Mucosa of stomach (tissue), 1 donor: ENCODE data around the gene GALNT14.

Experiments used
- H3K27me3 ChIP-seq: one replicate; pipeline ENCODE4 v1.7.0; 2013; ENCODE audit warnings: mild to moderate bottlenecking, low read length; ENCODE audit not compliant: control insufficient read depth, insufficient read depth
- H3K36me3 ChIP-seq: one replicate; pipeline ENCODE4 v1.7.0; 2013; ENCODE audit warnings: low read length; ENCODE audit not compliant: control insufficient read depth, insufficient read depth
- H3K4me1 ChIP-seq: one replicate; pipeline ENCODE4 v1.7.0; 2013; ENCODE audit warnings: mild to moderate bottlenecking, low read length; ENCODE audit not compliant: control insufficient read depth, insufficient read depth
- H3K4me3 ChIP-seq: one replicate; pipeline ENCODE4 v1.7.0; 2013; ENCODE audit warnings: low read length
- H3K9ac ChIP-seq: one replicate; pipeline ENCODE4 v1.7.0; 2013; ENCODE audit warnings: mild to moderate bottlenecking, low read length, moderate library complexity
- H3K9me3 ChIP-seq: one replicate; pipeline ENCODE4 v1.7.0; 2013; ENCODE audit warnings: mild to moderate bottlenecking, low read length, moderate library complexity; ENCODE audit not compliant: control insufficient read depth
- donor health status: Pancreatic carcinoma.

Gene GALNT14

DNA sequence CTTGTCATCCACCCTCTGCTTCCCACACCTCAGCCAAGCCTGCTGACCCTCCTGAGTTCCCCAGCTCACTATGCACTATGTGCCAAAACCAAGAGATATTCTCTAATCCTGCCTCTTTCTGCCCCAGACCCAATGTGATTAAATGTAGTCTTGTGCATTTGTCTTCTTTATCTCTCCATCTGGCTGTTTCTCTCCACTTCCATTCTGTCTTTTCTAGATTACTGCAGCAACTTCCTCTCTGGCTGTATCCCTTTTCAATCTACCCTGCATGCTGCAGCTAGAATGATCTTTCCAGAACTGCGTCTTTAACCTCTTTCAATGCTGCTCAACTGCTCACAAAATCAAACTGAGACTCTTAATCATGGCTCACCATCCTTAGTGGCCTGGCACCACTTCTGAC is 164.1 kb downstream of the GALNT14 start:
- no peaks in the 10 kb centered on the region for H3K4me1 ChIP-seq
- no peak overlapping the region for H3K4me3 ChIP-seq
- H3K27me3 ChIP-seq: no peaks in the 10 kb centered on the region
- no peaks in the 10 kb centered on the region for H3K36me3 ChIP-seq
- no peaks in the 10 kb centered on the region for H3K9me3 ChIP-seq
- H3K9ac ChIP-seq: no peak overlapping the region

DNA sequence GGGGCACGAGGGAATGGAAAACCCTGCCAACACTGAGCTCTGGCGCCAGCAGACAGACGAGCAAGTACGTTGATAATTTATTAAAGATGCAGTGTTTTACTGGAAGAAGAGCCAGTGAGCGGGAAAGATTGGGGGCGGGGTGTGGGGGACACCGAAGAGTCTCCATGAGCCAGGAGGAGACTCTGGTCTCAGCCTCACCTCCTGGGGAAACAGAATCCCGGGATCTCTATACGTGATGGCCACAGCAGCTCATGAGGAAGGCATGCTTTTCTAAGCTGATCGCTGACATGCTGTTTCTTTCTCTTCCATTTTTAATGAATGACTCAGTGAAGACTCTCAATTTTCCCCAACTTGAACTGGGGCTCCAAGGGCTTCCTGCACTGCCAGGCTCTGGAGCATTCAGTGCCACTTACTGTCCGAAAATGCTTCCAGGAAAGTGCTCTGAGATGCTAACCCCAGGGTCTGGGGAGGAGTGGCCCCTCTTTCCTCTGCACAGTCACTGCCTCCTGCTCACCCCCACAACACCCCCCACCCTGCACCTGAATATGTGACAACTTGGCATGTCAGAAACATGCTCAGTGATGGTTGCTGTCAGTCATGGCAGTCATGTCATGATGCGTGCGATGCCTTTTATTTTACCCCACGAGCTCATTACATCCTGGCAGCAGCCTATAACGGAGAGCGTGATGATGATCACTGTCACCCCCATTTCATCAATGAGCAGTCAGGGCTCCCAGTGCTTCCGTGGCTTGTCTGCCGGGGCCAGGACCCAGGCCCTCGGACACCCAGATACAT is 166.8 kb downstream of the GALNT14 start:
- no peak overlapping the region for H3K9ac ChIP-seq
- no peaks in the 10 kb centered on the region for H3K36me3 ChIP-seq
- H3K4me1 ChIP-seq: no peaks in the 10 kb centered on the region
- no peaks in the 10 kb centered on the region for H3K9me3 ChIP-seq
- H3K27me3 ChIP-seq: no peaks in the 10 kb centered on the region
- no peak overlapping the region for H3K4me3 ChIP-seq

DNA sequence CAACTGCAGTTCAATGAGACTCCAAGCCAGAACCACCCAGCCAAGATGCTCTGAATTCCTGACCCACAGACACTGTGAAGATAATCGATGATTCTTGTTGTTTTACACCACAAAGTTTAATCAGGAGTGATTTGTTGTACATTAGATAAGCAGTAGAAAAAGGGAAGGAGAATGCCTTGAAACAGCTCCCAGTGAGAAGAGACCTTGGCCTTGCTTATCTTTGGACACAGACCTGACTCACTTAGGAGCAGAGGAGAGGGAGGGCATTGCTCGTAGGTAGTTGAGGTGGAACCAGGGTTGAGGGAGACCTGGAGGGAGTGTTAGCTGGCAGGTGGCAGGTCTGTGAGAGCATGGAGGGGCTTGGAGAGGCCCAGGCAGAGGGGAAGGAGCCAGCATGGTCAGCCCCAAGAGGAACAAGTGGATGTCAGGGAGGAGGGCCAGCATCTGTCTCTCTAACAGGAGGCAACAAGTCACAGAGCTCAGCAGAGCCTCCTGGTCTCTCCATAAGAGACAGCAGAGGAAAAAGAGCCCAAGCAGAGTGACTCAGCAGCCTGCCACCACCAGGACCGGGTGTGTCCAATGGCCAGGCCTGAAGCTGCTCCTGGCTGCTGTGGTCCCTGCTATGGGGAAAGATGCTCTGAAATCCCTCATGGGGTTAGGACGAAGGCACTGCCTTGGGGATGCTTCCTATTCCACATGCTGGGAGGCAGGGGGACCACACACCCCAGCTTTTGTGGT is 169.4 kb downstream of the GALNT14 start:
- H3K9me3 ChIP-seq: no peaks in the 10 kb centered on the region
- H3K4me3 ChIP-seq: no peak overlapping the region
- no peaks in the 10 kb centered on the region for H3K36me3 ChIP-seq
- no peak overlapping the region for H3K9ac ChIP-seq
- no peaks in the 10 kb centered on the region for H3K4me1 ChIP-seq
- no peaks in the 10 kb centered on the region for H3K27me3 ChIP-seq

DNA sequence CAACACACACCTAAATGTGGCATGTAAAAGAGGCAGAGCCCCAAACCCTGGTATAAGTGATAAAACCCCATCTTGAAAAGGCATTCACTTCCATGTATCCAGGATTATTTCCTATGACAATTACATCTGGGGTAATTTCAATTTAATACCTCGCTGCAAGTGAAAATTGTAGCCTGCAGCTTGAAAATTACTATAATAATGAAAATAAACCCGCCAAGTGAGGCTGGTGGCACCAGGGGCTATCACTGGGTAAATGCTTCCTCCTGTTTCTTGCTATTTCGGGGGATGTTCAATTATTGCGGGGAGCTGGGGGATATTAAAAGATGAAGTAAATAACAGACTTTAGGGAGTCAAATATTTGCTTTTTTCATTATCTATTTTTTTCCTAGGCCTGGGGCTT is 171.5 kb downstream of the GALNT14 start:
- no peaks in the 10 kb centered on the region for H3K36me3 ChIP-seq

DNA sequence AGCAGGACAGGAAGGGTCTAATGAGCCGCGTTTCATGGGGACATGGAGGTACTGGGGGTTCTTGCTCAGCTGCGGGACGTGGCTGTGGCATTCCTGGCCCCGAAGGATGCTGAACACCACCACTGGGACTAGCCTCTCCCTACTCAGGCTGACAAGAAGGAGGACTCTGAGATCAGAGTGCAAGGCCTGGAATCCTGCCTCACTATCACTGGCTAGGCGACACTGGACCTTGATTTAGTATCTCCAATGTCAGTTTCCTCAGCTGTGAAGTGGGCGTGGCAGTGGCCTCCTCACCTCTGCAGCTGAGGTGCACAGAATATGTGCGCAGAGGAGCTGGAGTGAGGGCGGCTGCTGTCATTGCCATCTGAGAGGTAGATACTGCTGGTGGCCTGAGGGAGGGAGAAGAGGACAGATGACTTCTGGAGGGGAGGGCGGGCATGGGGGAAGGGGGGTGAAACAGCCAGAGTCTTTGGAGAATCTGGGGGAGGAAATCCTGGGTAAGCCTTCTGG is 173.2 kb downstream of the GALNT14 start:
- no peaks in the 10 kb centered on the region for H3K9me3 ChIP-seq
- no peaks in the 10 kb centered on the region for H3K27me3 ChIP-seq
- H3K36me3 ChIP-seq: no peaks in the 10 kb centered on the region
- H3K4me1 ChIP-seq: no peaks in the 10 kb centered on the region
- H3K4me3 ChIP-seq: no peak overlapping the region
- no peak overlapping the region for H3K9ac ChIP-seq

More for the DNA sequence above, 171.5 kb downstream of the GALNT14 start:
- Histone ChIP-seq H3K9me3 (no peaks in the 10 kb centered on the region), H3K4me3 (no peak overlapping the region), H3K9ac (no peak overlapping the region), H3K27me3 (no peaks in the 10 kb centered on the region), H3K4me1 (no peaks in the 10 kb centered on the region)

DNA sequence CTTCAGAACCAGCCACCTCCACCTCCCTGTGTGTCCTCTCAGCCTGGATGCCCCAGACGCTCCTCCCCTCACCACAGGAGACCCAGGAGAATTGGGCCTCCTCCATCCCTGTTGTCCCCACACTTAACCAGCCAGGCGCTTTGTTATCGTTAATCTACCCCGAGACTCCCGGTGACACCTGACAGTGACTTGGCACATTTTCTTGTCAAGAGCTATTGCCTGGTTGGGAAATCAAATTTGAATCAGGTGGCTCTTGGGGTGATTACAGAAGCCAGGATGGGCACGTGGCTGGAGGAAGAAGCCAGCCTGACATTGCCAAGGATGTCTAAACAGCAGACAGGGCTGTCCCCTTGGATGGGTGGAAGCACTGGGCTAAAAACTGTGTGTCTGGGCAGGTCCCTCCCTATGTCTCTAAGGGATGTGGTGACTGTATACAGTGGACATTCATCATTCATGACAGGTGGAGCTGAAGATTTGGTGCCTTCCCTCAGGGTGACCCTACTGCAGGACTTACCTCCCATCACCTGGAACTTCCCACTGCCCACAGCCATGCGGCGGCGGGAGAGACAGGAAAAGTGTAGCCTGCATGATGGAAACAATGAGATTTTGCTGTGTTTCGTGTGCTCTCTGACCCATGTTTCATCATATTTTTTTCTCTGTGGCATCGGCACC is 173.8 kb downstream of the GALNT14 start:
- no peaks in the 10 kb centered on the region for H3K27me3 ChIP-seq
- no peaks in the 10 kb centered on the region for H3K4me1 ChIP-seq
- no peak overlapping the region for H3K9ac ChIP-seq
- no peaks in the 10 kb centered on the region for H3K9me3 ChIP-seq
- no peaks in the 10 kb centered on the region for H3K36me3 ChIP-seq
- H3K4me3 ChIP-seq: no peak overlapping the region

DNA sequence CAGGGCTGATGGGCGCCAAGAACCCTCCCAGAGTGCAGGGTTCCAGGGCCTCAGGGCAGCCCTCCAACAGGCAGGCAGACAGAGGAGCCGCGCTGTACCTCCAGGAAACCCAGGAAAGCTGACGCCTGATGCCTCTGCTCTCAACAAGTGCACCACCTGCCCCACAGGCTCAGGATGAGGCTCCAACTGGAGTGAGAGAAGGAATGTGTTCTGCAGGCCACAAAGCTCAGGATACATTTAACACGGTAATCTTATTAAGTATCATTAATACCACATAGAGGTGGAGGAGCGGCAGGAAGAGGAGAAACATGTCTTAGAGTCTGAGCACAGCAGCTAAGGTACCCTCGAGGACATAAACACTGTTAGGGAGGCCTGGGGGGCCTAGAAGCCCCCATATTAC is 175.1 kb downstream of the GALNT14 start:
- Histone ChIP-seq H3K9me3 (no peaks in the 10 kb centered on the region), H3K27me3 (no peaks in the 10 kb centered on the region), H3K4me3 (no peak overlapping the region), H3K4me1 (no peaks in the 10 kb centered on the region), H3K9ac (no peak overlapping the region), H3K36me3 (no peaks in the 10 kb centered on the region)

DNA sequence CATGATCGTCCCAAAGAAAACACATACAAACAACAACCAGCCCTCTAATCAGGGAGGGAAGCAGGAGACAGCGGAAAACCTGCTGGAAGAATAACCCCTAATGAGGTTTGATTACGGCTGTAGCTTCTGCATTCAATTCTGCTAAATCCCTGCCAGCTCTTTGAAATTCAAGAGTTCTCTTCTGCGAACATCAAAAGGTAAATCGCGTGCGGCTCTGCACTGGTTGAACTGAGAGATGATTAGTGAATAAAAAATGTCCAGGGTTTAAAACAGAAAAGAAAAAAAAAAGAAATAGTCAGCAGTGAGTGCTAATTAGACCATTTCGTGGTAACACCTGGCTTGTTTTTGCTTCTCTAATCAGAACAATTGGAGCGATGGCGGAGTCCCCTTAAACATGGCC is 178.0 kb downstream of the GALNT14 start:
- Histone ChIP-seq H3K27me3 (no peaks in the 10 kb centered on the region), H3K4me1 (no peaks in the 10 kb centered on the region), H3K4me3 (no peak overlapping the region), H3K9me3 (no peaks in the 10 kb centered on the region), H3K9ac (no peak overlapping the region), H3K36me3 (no peaks in the 10 kb centered on the region)

DNA sequence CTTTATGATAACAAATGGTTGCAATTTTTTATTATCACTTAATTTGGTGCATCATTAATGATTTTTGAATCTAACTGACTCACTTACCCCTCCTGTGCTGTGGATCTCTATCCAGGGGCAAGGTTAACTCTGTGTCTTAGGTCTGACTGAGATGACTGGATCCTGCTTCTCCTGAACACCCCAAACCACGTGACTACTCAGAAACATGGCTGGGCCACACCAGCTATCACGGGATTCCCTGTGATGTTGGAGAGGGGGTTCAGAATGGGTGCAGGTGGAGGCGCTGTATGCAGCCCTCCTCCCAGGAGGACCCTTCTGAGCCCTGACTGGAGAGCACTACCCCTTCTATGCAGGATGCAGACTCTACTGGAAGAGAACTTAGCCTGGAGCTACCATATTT is 178.6 kb downstream of the GALNT14 start:
- Histone ChIP-seq H3K36me3 (no peaks in the 10 kb centered on the region), H3K9me3 (no peaks in the 10 kb centered on the region), H3K4me1 (no peaks in the 10 kb centered on the region), H3K27me3 (no peaks in the 10 kb centered on the region), H3K9ac (no peak overlapping the region), H3K4me3 (no peak overlapping the region)

DNA sequence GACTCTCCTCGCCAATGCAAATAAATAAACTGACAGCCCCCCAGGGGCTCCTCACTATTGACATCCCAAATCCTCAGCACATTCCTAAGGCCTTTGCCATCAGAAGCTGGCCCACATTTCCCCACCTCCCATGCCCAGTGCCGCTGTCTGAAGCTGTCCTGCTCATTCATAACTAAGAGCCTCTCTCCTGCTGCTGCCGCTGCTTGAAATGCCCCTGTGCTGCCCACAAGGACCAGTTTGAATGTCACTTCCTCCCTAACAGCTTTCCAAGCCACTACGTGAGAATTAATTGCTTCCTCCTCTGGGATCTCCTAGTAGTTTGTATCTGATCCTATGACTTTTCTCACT is 179.3 kb downstream of the GALNT14 start:
- no peaks in the 10 kb centered on the region for H3K9me3 ChIP-seq
- H3K27me3 ChIP-seq: no peaks in the 10 kb centered on the region
- H3K4me3 ChIP-seq: no peak overlapping the region
- H3K36me3 ChIP-seq: no peaks in the 10 kb centered on the region
- no peak overlapping the region for H3K9ac ChIP-seq
- no peaks in the 10 kb centered on the region for H3K4me1 ChIP-seq

DNA sequence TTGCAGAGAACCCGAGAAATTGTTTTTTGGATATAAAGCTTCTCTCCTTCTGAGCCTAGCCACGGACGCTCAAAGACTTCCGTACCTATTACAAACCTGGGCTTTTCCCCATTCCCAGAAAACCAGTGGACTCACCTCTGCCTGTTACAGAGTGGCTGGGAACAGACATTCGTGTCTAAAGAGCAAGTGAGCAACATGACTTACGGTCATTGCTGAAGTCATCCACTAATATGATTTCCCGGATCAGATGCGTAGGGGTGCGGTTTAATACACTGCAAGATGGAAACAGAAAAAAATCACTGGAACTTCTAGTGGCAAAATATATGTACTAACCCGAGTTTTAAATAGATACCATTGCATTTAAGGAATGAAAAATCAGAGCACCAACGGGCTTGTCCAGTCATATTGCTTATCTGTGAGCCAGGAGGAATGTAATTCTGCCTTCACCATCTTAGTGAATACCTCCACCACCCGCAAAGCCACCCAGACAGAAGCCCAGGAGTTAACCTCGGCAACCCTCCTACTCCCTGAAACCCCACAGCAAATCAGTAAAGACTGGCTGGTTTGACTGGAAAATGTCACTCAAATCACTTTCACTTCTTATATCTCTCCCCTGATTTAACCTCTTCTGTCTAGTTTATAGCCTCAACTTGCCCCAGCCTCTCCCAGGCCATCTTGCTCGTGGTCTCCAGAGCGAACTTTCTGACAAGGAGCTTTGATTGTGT is 179.9 kb downstream of the GALNT14 start:
- Histone ChIP-seq H3K4me1 (no peaks in the 10 kb centered on the region), H3K9ac (no peak overlapping the region), H3K9me3 (no peaks in the 10 kb centered on the region), H3K36me3 (no peaks in the 10 kb centered on the region), H3K27me3 (no peaks in the 10 kb centered on the region), H3K4me3 (no peak overlapping the region)
